Loucy (cell line): ENCODE results near the gene FAM234A.

Experiments used
- H2AFZ ChIP-seq: fragments of 200-600 bp; sonication (generic); 2 replicates; pipeline ENCODE4 v1.6.0; 2016; ENCODE audit warnings: antibody characterized with exemption, mild to moderate bottlenecking, low read length, moderate library complexity
- H3F3A ChIP-seq: fragments of 200-600 bp; 2 replicates; pipeline ENCODE4 v1.6.0; 2016; ENCODE audit warnings: antibody characterized with exemption, low read depth, mild to moderate bottlenecking
- H3K27me3 ChIP-seq: fragments of 200-600 bp; sonication (generic); 2 replicates; pipeline ENCODE4 v1.6.1; 2014; ENCODE audit warnings: low read length, mild to moderate bottlenecking; ENCODE audit not compliant: insufficient read depth, poor library complexity, severe bottlenecking
- H3K36me3 ChIP-seq: fragments of 200-600 bp; sonication (generic); 2 replicates; pipeline ENCODE4 v1.6.1; 2016; ENCODE audit warnings: low read length; ENCODE audit not compliant: insufficient read depth
- H3K4me1 ChIP-seq: fragments of 200-600 bp; sonication (generic); 2 replicates; pipeline ENCODE4 v1.5.1; 2014; ENCODE audit warnings: low read length, mild to moderate bottlenecking; ENCODE audit not compliant: insufficient read depth, poor library complexity, severe bottlenecking
- H3K4me2 ChIP-seq: fragments of 200-600 bp; sonication (generic); 2 replicates; pipeline ENCODE4 v1.6.0; 2014; ENCODE audit warnings: antibody characterized with exemption, low read length, low read depth, mild to moderate bottlenecking; ENCODE audit not compliant: poor library complexity, severe bottlenecking
- H3K4me3 ChIP-seq: fragments of 200-600 bp; sonication (generic); 2 replicates; pipeline ENCODE4 v1.5.1; 2014; ENCODE audit warnings: low read length, mild to moderate bottlenecking, mixed read lengths; ENCODE audit not compliant: poor library complexity, severe bottlenecking
- H3K79me2 ChIP-seq: fragments of 200-600 bp; sonication (generic); 2 replicates; pipeline ENCODE4 v1.6.1; 2014; ENCODE audit warnings: low read length; ENCODE audit not compliant: insufficient read depth
- H3K9ac ChIP-seq: fragments of 200-600 bp; sonication (generic); 2 replicates; pipeline ENCODE4 v1.6.0; 2014; ENCODE audit warnings: mild to moderate bottlenecking, low read depth, low read length, moderate library complexity; ENCODE audit not compliant: poor library complexity, severe bottlenecking
- H3K9me2 ChIP-seq: fragments of 200-600 bp; sonication (generic); replicated peaks from 2 replicates; pipeline ENCODE4 v1.6.1; 2016; ENCODE audit warnings: low read depth, low read length, mixed read lengths
- H3K9me3 ChIP-seq: fragments of 200-600 bp; sonication (generic); 2 replicates; pipeline ENCODE4 v1.6.1; 2014; ENCODE audit warnings: mild to moderate bottlenecking, antibody characterized with exemption, low read length, low read depth; ENCODE audit not compliant: insufficient read depth
- H4K20me1 ChIP-seq: fragments of 200-600 bp; sonication (generic); 2 replicates; pipeline ENCODE4 v1.6.0; 2014; ENCODE audit warnings: antibody characterized with exemption, low read length, mild to moderate bottlenecking; ENCODE audit not compliant: insufficient read depth, poor library complexity, severe bottlenecking
- EZH2phosphoT487 ChIP-seq: fragments of 200-600 bp; IDR thresholded peaks from 2 replicates; pipeline ENCODE4 v1.6.1; 2018; ENCODE audit warnings: antibody characterized with exemption, mild to moderate bottlenecking, moderate library complexity, borderline replicate concordance
- TF ChIP-seq, protein P1 (sequence below): fragments of 200-600 bp; sonication (generic); conservative IDR thresholded peaks from 2 replicates; pipeline ENCODE4 v1.5.1; 2014; ENCODE audit warnings: mild to moderate bottlenecking, antibody characterized with exemption, low read length

FAM234A gene

DNA sequence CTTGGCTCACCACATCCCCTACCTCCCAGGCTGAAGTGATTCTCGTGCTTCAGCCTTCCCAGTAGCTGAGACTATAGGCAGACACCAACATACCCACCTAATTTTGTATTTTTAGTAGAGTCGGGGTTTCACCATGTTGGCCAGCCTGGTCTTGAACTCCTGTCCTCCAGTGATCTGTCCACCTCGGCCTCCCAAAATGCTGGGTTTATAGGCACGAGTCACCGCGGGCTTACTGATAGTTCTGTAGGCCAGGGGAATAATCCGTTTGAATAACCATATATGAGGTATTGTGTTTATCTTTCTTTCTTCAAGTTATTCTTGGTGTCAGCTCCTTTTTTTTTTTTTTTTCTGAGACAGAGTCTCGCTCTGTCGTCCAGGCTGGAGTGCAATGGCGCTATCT is 7.7 kb downstream of the FAM234A start:
- Histone ChIP-seq H3F3A (no peaks in the 10 kb centered on the region), H3K4me3 (no peak overlapping the region), H4K20me1 (no peaks in the 10 kb centered on the region), H3K9ac (no peak overlapping the region), H3K4me1 (peaks cover 7% of the 10 kb centered on the region), H3K79me2 (no peaks in the 10 kb centered on the region), H3K9me2 (no peaks in the 10 kb centered on the region), H3K27me3 (no peaks in the 10 kb centered on the region), H3K9me3 (no peaks in the 10 kb centered on the region), H3K36me3 (no peaks in the 10 kb centered on the region), H3K4me2 (no peak overlapping the region), H2AFZ (no peak overlapping the region)
- TF ChIP-seq, protein P1, sequence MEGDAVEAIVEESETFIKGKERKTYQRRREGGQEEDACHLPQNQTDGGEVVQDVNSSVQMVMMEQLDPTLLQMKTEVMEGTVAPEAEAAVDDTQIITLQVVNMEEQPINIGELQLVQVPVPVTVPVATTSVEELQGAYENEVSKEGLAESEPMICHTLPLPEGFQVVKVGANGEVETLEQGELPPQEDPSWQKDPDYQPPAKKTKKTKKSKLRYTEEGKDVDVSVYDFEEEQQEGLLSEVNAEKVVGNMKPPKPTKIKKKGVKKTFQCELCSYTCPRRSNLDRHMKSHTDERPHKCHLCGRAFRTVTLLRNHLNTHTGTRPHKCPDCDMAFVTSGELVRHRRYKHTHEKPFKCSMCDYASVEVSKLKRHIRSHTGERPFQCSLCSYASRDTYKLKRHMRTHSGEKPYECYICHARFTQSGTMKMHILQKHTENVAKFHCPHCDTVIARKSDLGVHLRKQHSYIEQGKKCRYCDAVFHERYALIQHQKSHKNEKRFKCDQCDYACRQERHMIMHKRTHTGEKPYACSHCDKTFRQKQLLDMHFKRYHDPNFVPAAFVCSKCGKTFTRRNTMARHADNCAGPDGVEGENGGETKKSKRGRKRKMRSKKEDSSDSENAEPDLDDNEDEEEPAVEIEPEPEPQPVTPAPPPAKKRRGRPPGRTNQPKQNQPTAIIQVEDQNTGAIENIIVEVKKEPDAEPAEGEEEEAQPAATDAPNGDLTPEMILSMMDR, result no peak
- TF ChIP-seq EZH2phosphoT487, result no peak

DNA sequence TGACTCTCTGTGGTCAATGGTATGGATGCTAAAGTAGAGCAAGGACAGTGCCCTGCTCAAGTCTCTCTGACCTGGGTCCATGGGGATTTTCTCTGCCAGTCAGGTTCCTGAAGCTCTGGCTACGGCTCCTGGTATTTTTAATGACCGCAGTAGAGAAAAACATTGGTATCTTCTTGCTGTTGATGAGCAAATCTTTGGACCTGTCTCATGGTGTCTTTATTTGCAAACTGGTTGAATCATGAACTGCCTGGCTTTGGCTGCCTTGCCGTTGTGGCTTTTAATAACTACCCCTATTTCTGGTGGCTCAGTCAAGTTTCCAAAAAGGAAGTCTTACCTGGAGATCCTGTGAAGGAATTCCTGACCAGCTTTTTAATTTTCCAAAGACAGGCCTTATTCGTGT is 8.7 kb downstream of the FAM234A start:
- no peaks in the 10 kb centered on the region for H3K9me3 ChIP-seq
- H3K4me1 ChIP-seq, result peaks cover 7% of the 10 kb centered on the region
- H3K36me3 ChIP-seq, result no peaks in the 10 kb centered on the region
- H3K9ac ChIP-seq, result no peak overlapping the region
- no peak overlapping the region for H3K4me2 ChIP-seq
- H3K27me3 ChIP-seq, result no peaks in the 10 kb centered on the region
- H3F3A ChIP-seq, result no peaks in the 10 kb centered on the region
- H4K20me1 ChIP-seq, result no peaks in the 10 kb centered on the region
- H3K79me2 ChIP-seq, result no peaks in the 10 kb centered on the region
- no peak overlapping the region for H3K4me3 ChIP-seq
- H3K9me2 ChIP-seq, result no peaks in the 10 kb centered on the region
- TF ChIP-seq EZH2phosphoT487, result no peak
- TF ChIP-seq, protein P1, result no peak
- no peak overlapping the region for H2AFZ ChIP-seq

DNA sequence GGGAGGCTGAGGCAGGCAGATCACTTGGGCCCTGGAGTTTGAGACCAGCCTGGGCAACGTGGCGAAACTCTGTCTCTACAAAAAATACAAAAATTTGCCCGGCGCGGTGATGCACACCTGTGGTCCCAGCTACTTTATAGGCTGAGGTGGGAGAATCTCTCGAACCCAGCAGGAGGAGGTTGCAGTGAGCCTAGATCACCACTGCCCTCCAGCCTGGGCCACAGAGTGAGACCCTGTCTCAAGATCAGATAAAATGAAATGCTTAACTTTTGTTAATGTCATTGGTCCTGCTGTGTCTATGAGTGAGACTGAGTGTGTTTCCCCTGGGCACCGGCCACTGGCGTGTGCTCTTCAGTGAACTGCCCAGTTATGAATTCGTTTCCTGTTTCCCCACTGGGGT is 10.5 kb downstream of the FAM234A start:
- H3K36me3 ChIP-seq, result no peaks in the 10 kb centered on the region
- H3F3A ChIP-seq, result no peaks in the 10 kb centered on the region
- H3K27me3 ChIP-seq, result no peaks in the 10 kb centered on the region
- TF ChIP-seq, protein P1, result no peak
- TF ChIP-seq EZH2phosphoT487, result no peak
- H3K9me2 ChIP-seq, result no peaks in the 10 kb centered on the region
- peaks cover 7% of the 10 kb centered on the region for H3K4me1 ChIP-seq
- no peak overlapping the region for H3K4me3 ChIP-seq
- H3K79me2 ChIP-seq, result no peaks in the 10 kb centered on the region
- H3K9me3 ChIP-seq, result no peaks in the 10 kb centered on the region
- H3K9ac ChIP-seq, result no peak overlapping the region
- no peak overlapping the region for H3K4me2 ChIP-seq
- no peak overlapping the region for H2AFZ ChIP-seq
- H4K20me1 ChIP-seq, result no peaks in the 10 kb centered on the region
